Fibroblast of villous mesenchyme (primary cell): ENCODE measurements around the gene DNM1. TPM values are rescaled to one million over a fixed set of nuclear protein-coding genes. Genes with fewer than 3 reads are reported as not detected.

ENCODE experiments used
- DNase-seq: peaks from one replicate; pipeline ENCODE4 v3.0.0-alpha.2; 2010; ENCODE audit warnings: low read depth
- H3K4me3 ChIP-seq: 2 replicates; pipeline ENCODE4 v1.5.1; 2011; ENCODE audit warnings: low read depth, mild to moderate bottlenecking, low read length
- total RNA-seq: library from RNA; depleted of rRNA; stranded (reverse); fragments of >200 nt; gene quantifications from 2 replicates; pipeline ENCODE4 v1.2.3, GENCODE V29; 2012
- TF ChIP-seq, protein P1 (sequence below): IDR thresholded peaks from 2 replicates; pipeline ENCODE4 v1.5.1; 2012; ENCODE audit warnings: low read depth, mild to moderate bottlenecking, low read length; ENCODE audit not compliant: insufficient read depth

DNM1 gene
- total RNA-seq, 1 donor, result 15.5 TPM

- no peak overlapping the region for H3K4me3 ChIP-seq
- TF ChIP-seq, protein P1, sequence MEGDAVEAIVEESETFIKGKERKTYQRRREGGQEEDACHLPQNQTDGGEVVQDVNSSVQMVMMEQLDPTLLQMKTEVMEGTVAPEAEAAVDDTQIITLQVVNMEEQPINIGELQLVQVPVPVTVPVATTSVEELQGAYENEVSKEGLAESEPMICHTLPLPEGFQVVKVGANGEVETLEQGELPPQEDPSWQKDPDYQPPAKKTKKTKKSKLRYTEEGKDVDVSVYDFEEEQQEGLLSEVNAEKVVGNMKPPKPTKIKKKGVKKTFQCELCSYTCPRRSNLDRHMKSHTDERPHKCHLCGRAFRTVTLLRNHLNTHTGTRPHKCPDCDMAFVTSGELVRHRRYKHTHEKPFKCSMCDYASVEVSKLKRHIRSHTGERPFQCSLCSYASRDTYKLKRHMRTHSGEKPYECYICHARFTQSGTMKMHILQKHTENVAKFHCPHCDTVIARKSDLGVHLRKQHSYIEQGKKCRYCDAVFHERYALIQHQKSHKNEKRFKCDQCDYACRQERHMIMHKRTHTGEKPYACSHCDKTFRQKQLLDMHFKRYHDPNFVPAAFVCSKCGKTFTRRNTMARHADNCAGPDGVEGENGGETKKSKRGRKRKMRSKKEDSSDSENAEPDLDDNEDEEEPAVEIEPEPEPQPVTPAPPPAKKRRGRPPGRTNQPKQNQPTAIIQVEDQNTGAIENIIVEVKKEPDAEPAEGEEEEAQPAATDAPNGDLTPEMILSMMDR, result no peak
- DNase-seq, result no peak
Measured at GRCh38 chr9:128253140-128253990, 50.2 kb downstream of the DNM1 start.

- TF ChIP-seq, protein P1, result no peak
- DNase-seq, result no peak
- no peak overlapping the region for H3K4me3 ChIP-seq
Measured at GRCh38 chr9:128253991-128254346, 50.8 kb downstream of the DNM1 start.

GRCh38 chr9:128254362-128254761, 51.2 kb downstream of the DNM1 start:
- no peak overlapping the region for H3K4me3 ChIP-seq
- TF ChIP-seq, protein P1, result no peak
- no peak for DNase-seq

- TF ChIP-seq, protein P1, result peak; percentile 89
- peak; percentile 56 for DNase-seq
- H3K4me3 ChIP-seq, result no peak overlapping the region
Measured at GRCh38 chr9:128254855-128255759, 51.9 kb downstream of the DNM1 start.

GRCh38 chr9:128257086-128257825, 54.1 kb downstream of the DNM1 start:
- no peak overlapping the region for H3K4me3 ChIP-seq
- no peak for DNase-seq
- TF ChIP-seq, protein P1, result no peak

- no peak overlapping the region for H3K4me3 ChIP-seq
- TF ChIP-seq, protein P1, result no peak
- no peak for DNase-seq
Measured at GRCh38 chr9:128257907-128258306, 54.7 kb downstream of the DNM1 start.
